Osteoblast (primary cell): ENCODE measurements around the gene ATOH8. TPM values are rescaled to one million over a fixed set of nuclear protein-coding genes. Genes with fewer than 3 reads are reported as not detected.
A peak's percentile ranks its signal among the peaks of the same experiment; 100 is the strongest.

ENCODE experiments used
- DNase-seq: peaks from one replicate; pipeline ENCODE4 v3.0.0; 2011; ENCODE audit warnings: low spot score, mixed read lengths; ENCODE audit not compliant: insufficient read length; ENCODE audit errors: missing footprints
- H2AFZ ChIP-seq: 2 replicates; pipeline ENCODE4 v1.6.0; 2011; ENCODE audit warnings: mild to moderate bottlenecking, low read length
- H3K27ac ChIP-seq: 2 replicates; pipeline ENCODE4 v1.5.1; 2011; ENCODE audit warnings: mild to moderate bottlenecking, low read depth, low read length, moderate library complexity
- H3K27me3 ChIP-seq: 2 replicates; pipeline ENCODE4 v1.6.0; 2012; ENCODE audit warnings: mild to moderate bottlenecking, control low read depth, inconsistent platforms, low read length, moderate library complexity; ENCODE audit not compliant: insufficient read depth
- H3K36me3 ChIP-seq: 2 replicates; pipeline ENCODE4 v1.5.1; 2011; ENCODE audit warnings: mild to moderate bottlenecking, low read length, control low read depth, moderate library complexity; ENCODE audit not compliant: insufficient read depth
- H3K4me1 ChIP-seq: 2 replicates; pipeline ENCODE4 v1.5.1; 2011; ENCODE audit warnings: mild to moderate bottlenecking, low read length, control low read depth, moderate library complexity; ENCODE audit not compliant: insufficient read depth
- H3K4me2 ChIP-seq: 2 replicates; pipeline ENCODE4 v1.6.0; 2011; ENCODE audit warnings: mild to moderate bottlenecking, low read length; ENCODE audit not compliant: insufficient read depth
- H3K4me3 ChIP-seq: fragments of 200-600 bp; sonication (generic); 3 replicates; pipeline ENCODE4 v1.5.1; 2012; ENCODE audit warnings: mild to moderate bottlenecking, low read length, inconsistent platforms; ENCODE audit not compliant: insufficient read depth
- H3K79me2 ChIP-seq: 2 replicates; pipeline ENCODE4 v1.6.0; 2012; ENCODE audit warnings: mild to moderate bottlenecking, low read length, control low read depth, inconsistent platforms; ENCODE audit not compliant: insufficient read depth
- H3K9me3 ChIP-seq: 2 replicates; pipeline ENCODE4 v1.5.1; 2011; ENCODE audit warnings: low read depth, low read length, control low read depth
- H4K20me1 ChIP-seq: 2 replicates; pipeline ENCODE4 v1.6.0; 2012; ENCODE audit warnings: mild to moderate bottlenecking, low read length, control low read depth; ENCODE audit not compliant: insufficient read depth
- CTCF ChIP-seq: IDR thresholded peaks from 2 replicates; pipeline ENCODE4 v1.5.1; 2011; ENCODE audit warnings: mild to moderate bottlenecking, low read depth, low read length, moderate library complexity; ENCODE audit errors: extremely low read depth
- total RNA-seq: library from RNA; depleted of rRNA; stranded (reverse); fragments of >200 nt; gene quantifications from 2 replicates; pipeline ENCODE4 v1.2.3, GENCODE V29; 2012

The ATOH8 gene
- total RNA-seq, 1 donor = 35.1 TPM

DNA sequence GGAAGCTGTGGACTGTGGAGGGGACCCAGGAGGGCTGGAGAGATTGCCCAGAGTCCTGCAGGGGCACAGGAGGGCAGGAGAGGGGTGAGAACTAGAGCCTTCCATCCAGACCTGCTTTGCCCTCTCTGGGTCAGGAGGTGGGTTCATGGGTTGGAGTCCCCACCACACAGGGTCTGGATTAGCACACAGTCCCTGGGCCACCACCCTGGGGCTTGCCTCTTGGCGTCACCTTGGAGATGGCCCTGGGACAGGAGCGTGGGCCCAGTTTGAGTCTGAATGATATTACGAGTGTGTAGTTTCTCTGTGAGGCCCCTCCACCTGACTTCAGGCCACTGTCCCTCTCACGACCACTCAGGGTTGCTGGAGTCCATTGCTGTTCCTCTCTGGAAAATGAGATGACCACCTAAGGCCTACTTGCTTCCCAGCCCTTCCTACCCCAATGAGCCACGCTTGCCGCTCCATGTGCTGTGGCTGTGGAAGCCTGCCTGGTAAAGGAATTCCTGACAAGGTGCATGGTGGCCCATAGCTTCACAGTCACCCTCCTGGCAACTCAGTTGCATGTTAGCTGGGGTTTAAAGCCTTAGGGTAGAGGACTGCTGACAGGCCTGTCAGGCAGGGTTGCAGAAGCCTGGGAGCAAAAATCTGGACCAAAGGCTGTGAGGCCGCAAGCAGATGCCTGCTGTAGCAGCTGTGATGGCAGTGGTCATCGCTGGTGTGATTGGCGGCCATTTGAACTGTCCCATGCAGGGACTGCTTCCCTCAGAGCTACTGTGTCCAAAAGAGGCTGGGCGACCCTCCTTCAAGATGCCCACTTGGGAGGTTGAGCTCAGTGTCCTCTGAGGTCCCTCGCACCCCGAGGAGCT, 14.2 kb downstream of the ATOH8 start:
- Histone ChIP-seq H3K27me3 (no peaks in the 10 kb centered on the region), H3K9me3 (no peaks in the 10 kb centered on the region), H3K4me3 (no peak overlapping the region), H4K20me1 (peaks cover 50% of the 10 kb centered on the region), H3K4me2 (peak overlapping the region; percentile 20), H3K27ac (no peak overlapping the region), H3K36me3 (peaks cover 24% of the 10 kb centered on the region), H2AFZ (no peak overlapping the region), H3K4me1 (peaks cover 43% of the 10 kb centered on the region), H3K79me2 (peaks cover 35% of the 10 kb centered on the region)
- no peak for TF ChIP-seq CTCF
- peak; percentile 74 for DNase-seq

DNA sequence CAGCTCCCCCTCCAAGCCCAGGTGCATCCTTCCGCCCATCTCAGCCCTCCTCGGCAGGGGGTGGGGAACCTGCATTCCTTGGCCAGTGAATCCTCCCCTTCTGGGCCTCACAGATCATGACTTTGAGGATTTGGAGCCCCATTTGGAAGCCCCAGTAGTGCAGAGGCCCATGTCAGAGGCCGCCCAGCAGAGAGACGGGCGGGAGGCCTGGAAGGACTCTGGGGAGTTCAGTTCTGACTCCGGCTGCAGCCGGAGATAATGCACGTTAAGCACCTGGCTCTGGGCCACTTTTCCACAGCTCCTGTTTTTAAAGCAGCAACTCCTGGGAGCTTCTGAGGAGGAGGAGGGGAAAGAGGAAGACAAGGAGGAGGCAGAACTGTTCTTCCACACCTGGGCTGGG, 14.9 kb downstream of the ATOH8 start:
- Histone ChIP-seq H3K27me3 (no peaks in the 10 kb centered on the region), H3K27ac (no peak overlapping the region), H3K9me3 (no peaks in the 10 kb centered on the region), H3K4me3 (no peak overlapping the region), H3K79me2 (peaks cover 35% of the 10 kb centered on the region), H3K4me2 (peak overlapping the region; percentile 20), H3K4me1 (peaks cover 50% of the 10 kb centered on the region), H4K20me1 (peaks cover 43% of the 10 kb centered on the region), H3K36me3 (peaks cover 24% of the 10 kb centered on the region), H2AFZ (no peak overlapping the region)
- no peak for TF ChIP-seq CTCF
- DNase-seq = peak; percentile 96

DNA sequence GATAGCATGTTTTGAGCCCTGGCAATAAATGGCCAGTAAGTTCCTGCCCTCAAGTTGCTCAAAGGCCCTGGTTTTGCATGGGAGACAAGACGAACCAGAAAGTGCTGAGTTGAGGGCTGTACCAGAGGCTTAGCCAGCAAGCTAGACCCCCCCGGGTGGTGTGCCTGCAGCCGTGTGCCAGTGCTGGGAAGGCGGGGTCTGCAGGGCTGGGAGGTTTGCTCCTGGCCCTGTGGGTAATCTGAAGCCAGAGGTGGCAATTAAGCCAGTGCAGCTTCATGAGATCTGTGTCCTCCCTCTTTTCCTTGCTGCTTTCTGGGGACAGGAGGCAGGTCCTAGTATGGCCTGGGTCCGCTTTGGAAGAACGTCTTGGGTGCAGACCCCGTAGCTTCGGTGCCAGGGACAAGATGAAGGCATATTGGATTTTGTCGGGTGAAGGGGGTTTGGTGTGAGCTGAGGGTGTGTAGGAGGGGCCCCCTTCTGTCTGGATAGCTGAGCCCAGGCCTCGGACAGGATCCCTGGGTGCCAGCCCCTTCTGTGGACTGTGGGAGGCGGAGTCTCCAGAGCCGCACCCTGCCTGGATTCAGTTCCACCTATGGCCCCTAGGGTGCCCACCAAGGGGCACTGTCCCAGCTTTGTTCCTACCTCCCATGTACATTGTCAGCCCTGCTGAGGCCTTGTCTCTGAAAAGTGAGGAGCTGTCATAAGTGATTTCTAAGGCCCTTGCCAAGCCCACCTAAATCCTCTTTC, 15.6 kb downstream of the ATOH8 start:
- peak overlapping the region; percentile 20 for H3K4me2 ChIP-seq
- peak; percentile 80 for DNase-seq
- peaks cover 19% of the 10 kb centered on the region for H3K36me3 ChIP-seq
- peaks cover 36% of the 10 kb centered on the region for H3K79me2 ChIP-seq
- TF ChIP-seq CTCF = peak; percentile 31
- no peak overlapping the region for H3K27ac ChIP-seq
- no peaks in the 10 kb centered on the region for H3K27me3 ChIP-seq
- H4K20me1 ChIP-seq = peaks cover 36% of the 10 kb centered on the region
- no peak overlapping the region for H3K4me3 ChIP-seq
- peaks cover 51% of the 10 kb centered on the region for H3K4me1 ChIP-seq
- no peaks in the 10 kb centered on the region for H3K9me3 ChIP-seq
- H2AFZ ChIP-seq = no peak overlapping the region

GRCh38 chr2:85769983-85770362, 16.2 kb downstream of the ATOH8 start:
- H3K36me3 ChIP-seq = peaks cover 13% of the 10 kb centered on the region

More at GRCh38 chr2:85769983-85770362, 16.2 kb downstream of the ATOH8 start:
- no peak for DNase-seq
- Histone ChIP-seq H2AFZ (no peak overlapping the region), H3K4me2 (no peak overlapping the region), H4K20me1 (peaks cover 31% of the 10 kb centered on the region), H3K9me3 (no peaks in the 10 kb centered on the region), H3K27ac (no peak overlapping the region), H3K79me2 (peaks cover 34% of the 10 kb centered on the region), H3K4me1 (peaks cover 51% of the 10 kb centered on the region), H3K27me3 (no peaks in the 10 kb centered on the region), H3K4me3 (no peak overlapping the region)
- no peak for TF ChIP-seq CTCF
